OCI-LY1 (cell line): ENCODE measurements around the gene ZRSR2.

Source experiments
- EZH2 ChIP-seq: fragments of 200-600 bp; sonication (generic), shearing (Covaris generic); IDR thresholded peaks from 2 replicates; pipeline ENCODE4 v1.8.0; 2017; ENCODE audit warnings: borderline replicate concordance, mixed run types, mild to moderate bottlenecking, antibody characterized with exemption, low read length, moderate library complexity, mixed read lengths
- TF ChIP-seq, protein P1 (sequence below): fragments of 200-600 bp; sonication (generic), shearing (Covaris generic); IDR thresholded peaks from 2 replicates; pipeline ENCODE4 v1.5.1; 2017; ENCODE audit warnings: mild to moderate bottlenecking, antibody characterized with exemption, low read length, moderate library complexity, mixed read lengths

DNA sequence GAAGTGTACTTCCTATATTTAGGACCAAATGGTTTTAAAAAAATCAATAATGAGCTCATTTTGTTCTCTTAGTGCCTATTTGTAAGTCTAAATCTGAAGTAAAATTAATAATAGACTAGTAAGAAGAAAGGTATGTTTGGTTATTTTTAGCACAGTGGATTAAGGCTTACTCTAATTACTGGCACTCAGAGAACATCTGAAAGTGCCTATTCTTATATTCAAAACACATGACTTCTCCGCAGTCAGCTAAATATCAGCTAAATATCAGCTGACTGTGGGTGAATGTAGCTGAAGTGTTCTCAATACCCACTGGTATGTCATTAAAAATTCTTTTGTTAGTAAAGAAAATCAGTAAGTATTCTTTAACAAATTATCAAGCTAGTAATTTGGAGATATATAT lies 58.3 kb downstream of the ZRSR2 start:
- TF ChIP-seq, protein P1, sequence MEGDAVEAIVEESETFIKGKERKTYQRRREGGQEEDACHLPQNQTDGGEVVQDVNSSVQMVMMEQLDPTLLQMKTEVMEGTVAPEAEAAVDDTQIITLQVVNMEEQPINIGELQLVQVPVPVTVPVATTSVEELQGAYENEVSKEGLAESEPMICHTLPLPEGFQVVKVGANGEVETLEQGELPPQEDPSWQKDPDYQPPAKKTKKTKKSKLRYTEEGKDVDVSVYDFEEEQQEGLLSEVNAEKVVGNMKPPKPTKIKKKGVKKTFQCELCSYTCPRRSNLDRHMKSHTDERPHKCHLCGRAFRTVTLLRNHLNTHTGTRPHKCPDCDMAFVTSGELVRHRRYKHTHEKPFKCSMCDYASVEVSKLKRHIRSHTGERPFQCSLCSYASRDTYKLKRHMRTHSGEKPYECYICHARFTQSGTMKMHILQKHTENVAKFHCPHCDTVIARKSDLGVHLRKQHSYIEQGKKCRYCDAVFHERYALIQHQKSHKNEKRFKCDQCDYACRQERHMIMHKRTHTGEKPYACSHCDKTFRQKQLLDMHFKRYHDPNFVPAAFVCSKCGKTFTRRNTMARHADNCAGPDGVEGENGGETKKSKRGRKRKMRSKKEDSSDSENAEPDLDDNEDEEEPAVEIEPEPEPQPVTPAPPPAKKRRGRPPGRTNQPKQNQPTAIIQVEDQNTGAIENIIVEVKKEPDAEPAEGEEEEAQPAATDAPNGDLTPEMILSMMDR: no peak
- no peak for TF ChIP-seq EZH2
